GM04503 (cell line): ENCODE data around the gene ANO1.

Source experiments
- DNase-seq: peaks from one replicate; pipeline ENCODE4 v3.0.0-alpha.2; 2012; ENCODE audit warnings: low read depth

Gene ANO1

GRCh38 chr11:70095541-70096252, 17.6 kb downstream of the ANO1 start:
- no peak for DNase-seq

- DNase-seq, result no peak
Measured at GRCh38 chr11:70097783-70098563, 19.9 kb downstream of the ANO1 start.

GRCh38 chr11:70098936-70099335, 20.8 kb downstream of the ANO1 start:
- DNase-seq, result no peak

- no peak for DNase-seq
Measured at GRCh38 chr11:70099578-70100279, 21.6 kb downstream of the ANO1 start.

GRCh38 chr11:70100280-70100603, 22.1 kb downstream of the ANO1 start:
- no peak for DNase-seq

- DNase-seq, result no peak
Measured at GRCh38 chr11:70100791-70101190, 22.7 kb downstream of the ANO1 start.

- no peak for DNase-seq
Measured at GRCh38 chr11:70103256-70103975, 25.3 kb downstream of the ANO1 start.

GRCh38 chr11:70104419-70104818, 26.3 kb downstream of the ANO1 start:
- no peak for DNase-seq

GRCh38 chr11:70104961-70105360, 26.8 kb downstream of the ANO1 start:
- no peak for DNase-seq

GRCh38 chr11:70105369-70105754, 27.2 kb downstream of the ANO1 start:
- no peak for DNase-seq

- no peak for DNase-seq
Measured at GRCh38 chr11:70105755-70106571, 27.8 kb downstream of the ANO1 start.

- DNase-seq, result no peak
Measured at GRCh38 chr11:70106757-70107156, 28.6 kb downstream of the ANO1 start.

GRCh38 chr11:70107191-70107590, 29.1 kb downstream of the ANO1 start:
- DNase-seq, result no peak

- no peak for DNase-seq
Measured at GRCh38 chr11:70107756-70108155, 29.6 kb downstream of the ANO1 start.

GRCh38 chr11:70108250-70108649, 30.1 kb downstream of the ANO1 start:
- DNase-seq, result no peak

GRCh38 chr11:70109006-70109405, 30.9 kb downstream of the ANO1 start:
- DNase-seq, result no peak

GRCh38 chr11:70109903-70110302, 31.8 kb downstream of the ANO1 start:
- DNase-seq, result no peak

GRCh38 chr11:70110538-70111055, 32.5 kb downstream of the ANO1 start:
- no peak for DNase-seq

GRCh38 chr11:70111269-70112016, 33.3 kb downstream of the ANO1 start:
- DNase-seq, result no peak

- no peak for DNase-seq
Measured at GRCh38 chr11:70112017-70112434, 33.9 kb downstream of the ANO1 start.

- DNase-seq, result no peak
Measured at GRCh38 chr11:70113801-70114200, 35.7 kb downstream of the ANO1 start.
